GM23338 (cell line): Measurements from ENCODE around the gene KCNMA1. TPM values are rescaled to one million over a fixed set of nuclear protein-coding genes. Genes with fewer than 3 reads are reported as not detected.

ENCODE experiments used
- ATAC-seq: fragments of 200-7000 bp; cut with Tn5 transposase; 3 replicates; pipeline ENCODE4 v1.9.1; 2020
- DNase-seq: peaks from one replicate; pipeline ENCODE4 v3.0.0-alpha.2; 2015; ENCODE audit warnings: low spot score
- H2AFZ ChIP-seq: fragments of 200-600 bp; sonication (generic); 2 replicates; pipeline ENCODE4 v1.8.0; 2016; ENCODE audit warnings: antibody characterized with exemption, mild to moderate bottlenecking, moderate library complexity
- H3F3A ChIP-seq: fragments of 200-600 bp; sonication (generic); replicated peaks from 2 replicates; pipeline ENCODE4 v1.8.0; 2017; ENCODE audit warnings: antibody characterized with exemption, mixed run types, low read depth
- H3K27ac ChIP-seq: fragments of 200-600 bp; sonication (generic); 2 replicates; pipeline ENCODE4 v1.6.1; 2016; ENCODE audit warnings: low read depth
- H3K27me3 ChIP-seq: fragments of 200-600 bp; sonication (generic); 2 replicates; pipeline ENCODE4 v1.8.0; 2016; ENCODE audit warnings: mild to moderate bottlenecking, mixed run types, moderate library complexity; ENCODE audit not compliant: insufficient read depth
- H3K36me3 ChIP-seq: fragments of 200-600 bp; sonication (generic); 2 replicates; pipeline ENCODE4 v1.8.0; 2016; ENCODE audit warnings: mild to moderate bottlenecking; ENCODE audit not compliant: insufficient read depth
- H3K4me1 ChIP-seq: fragments of 200-600 bp; sonication (generic); 2 replicates; pipeline ENCODE4 v1.8.0; 2016; ENCODE audit warnings: mild to moderate bottlenecking, moderate library complexity; ENCODE audit not compliant: insufficient read depth
- H3K4me2 ChIP-seq: fragments of 200-600 bp; sonication (generic); 2 replicates; pipeline ENCODE4 v1.7.1; 2017; ENCODE audit warnings: mixed run types
- H3K4me3 ChIP-seq: fragments of 200-600 bp; sonication (generic); 2 replicates; pipeline ENCODE4 v1.6.1; 2016; ENCODE audit warnings: mixed run types
- H3K79me2 ChIP-seq: fragments of 200-600 bp; sonication (generic); replicated peaks from 2 replicates; pipeline ENCODE4 v1.8.0; 2017; ENCODE audit warnings: mild to moderate bottlenecking; ENCODE audit not compliant: insufficient read depth
- H3K9me2 ChIP-seq: fragments of 200-600 bp; sonication (generic); 2 replicates; pipeline ENCODE4 v1.8.0; 2017; ENCODE audit not compliant: insufficient read depth
- H4K20me1 ChIP-seq: fragments of 200-600 bp; sonication (generic); replicated peaks from 2 replicates; pipeline ENCODE4 v1.8.0; 2017; ENCODE audit warnings: mild to moderate bottlenecking; ENCODE audit not compliant: insufficient read depth
- H3K27ac Mint-ChIP-seq: 2 replicates; pipeline ENCODE4 v1.8.0; 2020; ENCODE audit warnings: inconsistent platforms, mild to moderate bottlenecking, moderate library complexity, mixed read lengths
- H3K27me3 Mint-ChIP-seq: 3 replicates; pipeline ENCODE4 v1.8.0; 2022; ENCODE audit warnings: low read depth, mild to moderate bottlenecking, moderate library complexity, mixed read lengths, inconsistent platforms; ENCODE audit not compliant: insufficient read depth, poor library complexity
- H3K36me3 Mint-ChIP-seq: 3 replicates; pipeline ENCODE4 v1.8.0; 2021; ENCODE audit warnings: low read depth, mild to moderate bottlenecking, inconsistent platforms, moderate library complexity, mixed read lengths
- H3K4me1 Mint-ChIP-seq: 3 replicates; pipeline ENCODE4 v1.8.0; 2020; ENCODE audit warnings: mild to moderate bottlenecking, inconsistent platforms, mixed read lengths
- H3K4me3 Mint-ChIP-seq: 3 replicates; pipeline ENCODE4 v1.8.0; 2021; ENCODE audit warnings: moderate library complexity, mild to moderate bottlenecking, inconsistent platforms, mixed read lengths
- H3K9me3 Mint-ChIP-seq: 3 replicates; pipeline ENCODE4 v1.8.0; 2020; ENCODE audit warnings: moderate library complexity, mild to moderate bottlenecking, inconsistent platforms, mixed read lengths
- CREB1 ChIP-seq: fragments of 250-450 bp; sonication (Bioruptor Pico); IDR thresholded peaks from 2 replicates; pipeline ENCODE4 v1.5.0; 2020; ENCODE audit warnings: low read depth, mild to moderate bottlenecking, moderate library complexity
- CTCF ChIP-seq, 2 experiments: fragments of 200-600 bp in 1 of 2; sonication (generic) in 1 of 2; conservative IDR thresholded peaks; 2 replicates each; pipeline versions ENCODE4 v1.5.1 to v1.6.1; 2016 to 2017; ENCODE audit warnings: antibody characterized with exemption in 2 of 2, low read depth in 2 of 2, mild to moderate bottlenecking in 2 of 2, moderate library complexity in 1 of 2
- ETS1 ChIP-seq: IDR thresholded peaks from 2 replicates; pipeline ENCODE4 v1.6.1; 2016; ENCODE audit warnings: antibody characterized with exemption
- EZH2 ChIP-seq: fragments of 200-600 bp; sonication (generic); IDR thresholded peaks from one replicate; pipeline ENCODE4 v1.8.0; 2017; ENCODE audit warnings: antibody characterized with exemption, mild to moderate bottlenecking, low read depth; ENCODE audit not compliant: unreplicated experiment
- EZH2phosphoT487 ChIP-seq: fragments of 200-600 bp; sonication (generic); IDR thresholded peaks from one replicate; pipeline ENCODE4 v1.8.1; 2018; ENCODE audit warnings: antibody characterized with exemption; ENCODE audit not compliant: unreplicated experiment
- JUNB ChIP-seq: IDR thresholded peaks from one replicate; pipeline ENCODE4 v1.6.1; 2016; ENCODE audit warnings: antibody characterized with exemption; ENCODE audit not compliant: unreplicated experiment
- NANOG ChIP-seq: IDR thresholded peaks from 2 replicates; pipeline ENCODE4 v1.6.1; 2016; ENCODE audit warnings: antibody characterized with exemption, borderline replicate concordance
- POLR2AphosphoS5 ChIP-seq: IDR thresholded peaks from 2 replicates; pipeline ENCODE4 v1.6.1; 2016; ENCODE audit warnings: antibody characterized with exemption, low read depth
- REST ChIP-seq: IDR thresholded peaks from one replicate; pipeline ENCODE4 v1.6.1; 2018; ENCODE audit warnings: antibody characterized with exemption; ENCODE audit not compliant: unreplicated experiment
- STAT1 ChIP-seq: IDR thresholded peaks from one replicate; pipeline ENCODE4 v1.6.1; 2016; ENCODE audit warnings: antibody characterized with exemption; ENCODE audit not compliant: unreplicated experiment
- ZNF114 ChIP-seq: fragments of 250-450 bp; sonication (Bioruptor Pico); IDR thresholded peaks from 2 replicates; pipeline ENCODE4 v1.5.0; 2020; ENCODE audit warnings: mild to moderate bottlenecking, moderate library complexity
- ZNF331 ChIP-seq: fragments of 250-450 bp; sonication (Bioruptor Pico); IDR thresholded peaks from 2 replicates; pipeline ENCODE4 v1.5.0; 2020; ENCODE audit warnings: low read depth, mild to moderate bottlenecking, moderate library complexity
- ZNF462 ChIP-seq: fragments of 250-450 bp; sonication (Bioruptor Pico); IDR thresholded peaks from 2 replicates; pipeline ENCODE4 v1.5.0; 2020; ENCODE audit warnings: mild to moderate bottlenecking, moderate library complexity
- polyA plus RNA-seq: library from polyadenylated mRNA; unstranded; fragments of >200 nt; fragmentation: Nextera tagmentation; extraction: Ambion mirVana; gene quantifications from 2 replicates; pipeline ENCODE4 v1.2.1, GENCODE V29; 2016
- total RNA-seq: library from RNA; depleted of rRNA; stranded (reverse); fragments of >200 nt; shearing (Covaris generic); gene quantifications from 2 replicates; pipeline ENCODE4 v1.2.3, GENCODE V29; 2014

Gene KCNMA1
- total and polyA plus RNA-seq, 2 experiments from 2014 or later, result 8.2 to 9.0 TPM

- Mint-ChIP-seq H3K27ac (no peak overlapping the region), H3K9me3 (no peaks in the 10 kb centered on the region), H3K27me3 (peaks cover 11% of the 10 kb centered on the region), H3K4me3 (no peak overlapping the region), H3K4me1 (peaks cover 24% of the 10 kb centered on the region), H3K36me3 (no peaks in the 10 kb centered on the region)
- no peak overlapping the region for H2AFZ ChIP-seq
- H3K9me2 ChIP-seq, result no peaks in the 10 kb centered on the region
- DNase-seq, result no peak
- peaks cover 4% of the 10 kb centered on the region for H3K27me3 ChIP-seq
- H4K20me1 ChIP-seq, result no peaks in the 10 kb centered on the region; the same call in 1 of the 2 replicates
- H3K79me2 ChIP-seq, result peaks cover 11% of the 10 kb centered on the region
- no peak overlapping the region for H3K4me3 ChIP-seq
- H3K4me2 ChIP-seq, result no peak overlapping the region
- no peaks in the 10 kb centered on the region for H3K36me3 ChIP-seq
- no peak overlapping the region for H3K27ac ChIP-seq
- ATAC-seq, result no peak
- TF ChIP-seq ZNF462 (CRISPR knock-in tag) (no peak), ZNF331 (CRISPR knock-in tag) (no peak), ETS1 (no peak), EZH2 (no peak), CREB1 (CRISPR knock-in tag) (no peak), EZH2phosphoT487 (no peak), ZNF114 (CRISPR knock-in tag) (no peak), NANOG (no peak), STAT1 (no peak), JUNB (no peak), CTCF (conservative IDR thresholded peaks at IDR 0.05; ENCODE audit: low read depth in 2 of 2) (no peak), REST (no peak), POLR2AphosphoS5 (no peak)
- H3F3A ChIP-seq, result no peaks in the 10 kb centered on the region
- peaks cover 20% of the 10 kb centered on the region; the same call in 1 of the 2 replicates for H3K4me1 ChIP-seq
These were observed 7.7 kb downstream of the KCNMA1 start for GRCh38 chr10:77629775-77630506.
